GM23338 (cell line): ENCODE data around the gene MGRN1. TPM values are rescaled to one million over a fixed set of nuclear protein-coding genes. Genes with fewer than 3 reads are reported as not detected.

Source experiments
- ATAC-seq: fragments of 200-7000 bp; cut with Tn5 transposase; 3 replicates; pipeline ENCODE4 v1.9.1; 2020
- DNase-seq: peaks from one replicate; pipeline ENCODE4 v3.0.0-alpha.2; 2015; ENCODE audit warnings: low spot score
- H2AFZ ChIP-seq: fragments of 200-600 bp; sonication (generic); 2 replicates; pipeline ENCODE4 v1.8.0; 2016; ENCODE audit warnings: antibody characterized with exemption, mild to moderate bottlenecking, moderate library complexity
- H3F3A ChIP-seq: fragments of 200-600 bp; sonication (generic); replicated peaks from 2 replicates; pipeline ENCODE4 v1.8.0; 2017; ENCODE audit warnings: antibody characterized with exemption, mixed run types, low read depth
- H3K27ac ChIP-seq: fragments of 200-600 bp; sonication (generic); 2 replicates; pipeline ENCODE4 v1.6.1; 2016; ENCODE audit warnings: low read depth
- H3K27me3 ChIP-seq: fragments of 200-600 bp; sonication (generic); 2 replicates; pipeline ENCODE4 v1.8.0; 2016; ENCODE audit warnings: mild to moderate bottlenecking, mixed run types, moderate library complexity; ENCODE audit not compliant: insufficient read depth
- H3K36me3 ChIP-seq: fragments of 200-600 bp; sonication (generic); 2 replicates; pipeline ENCODE4 v1.8.0; 2016; ENCODE audit warnings: mild to moderate bottlenecking; ENCODE audit not compliant: insufficient read depth
- H3K4me1 ChIP-seq: fragments of 200-600 bp; sonication (generic); 2 replicates; pipeline ENCODE4 v1.8.0; 2016; ENCODE audit warnings: mild to moderate bottlenecking, moderate library complexity; ENCODE audit not compliant: insufficient read depth
- H3K4me2 ChIP-seq: fragments of 200-600 bp; sonication (generic); 2 replicates; pipeline ENCODE4 v1.7.1; 2017; ENCODE audit warnings: mixed run types
- H3K4me3 ChIP-seq: fragments of 200-600 bp; sonication (generic); 2 replicates; pipeline ENCODE4 v1.6.1; 2016; ENCODE audit warnings: mixed run types
- H3K79me2 ChIP-seq: fragments of 200-600 bp; sonication (generic); replicated peaks from 2 replicates; pipeline ENCODE4 v1.8.0; 2017; ENCODE audit warnings: mild to moderate bottlenecking; ENCODE audit not compliant: insufficient read depth
- H3K9me2 ChIP-seq: fragments of 200-600 bp; sonication (generic); 2 replicates; pipeline ENCODE4 v1.8.0; 2017; ENCODE audit not compliant: insufficient read depth
- H4K20me1 ChIP-seq: fragments of 200-600 bp; sonication (generic); replicated peaks from 2 replicates; pipeline ENCODE4 v1.8.0; 2017; ENCODE audit warnings: mild to moderate bottlenecking; ENCODE audit not compliant: insufficient read depth
- H3K27ac Mint-ChIP-seq: 2 replicates; pipeline ENCODE4 v1.8.0; 2020; ENCODE audit warnings: inconsistent platforms, mild to moderate bottlenecking, moderate library complexity, mixed read lengths
- H3K27me3 Mint-ChIP-seq: 3 replicates; pipeline ENCODE4 v1.8.0; 2022; ENCODE audit warnings: low read depth, mild to moderate bottlenecking, moderate library complexity, mixed read lengths, inconsistent platforms; ENCODE audit not compliant: insufficient read depth, poor library complexity
- H3K36me3 Mint-ChIP-seq: 3 replicates; pipeline ENCODE4 v1.8.0; 2021; ENCODE audit warnings: low read depth, mild to moderate bottlenecking, inconsistent platforms, moderate library complexity, mixed read lengths
- H3K4me1 Mint-ChIP-seq: 3 replicates; pipeline ENCODE4 v1.8.0; 2020; ENCODE audit warnings: mild to moderate bottlenecking, inconsistent platforms, mixed read lengths
- H3K4me3 Mint-ChIP-seq: 3 replicates; pipeline ENCODE4 v1.8.0; 2021; ENCODE audit warnings: moderate library complexity, mild to moderate bottlenecking, inconsistent platforms, mixed read lengths
- H3K9me3 Mint-ChIP-seq: 3 replicates; pipeline ENCODE4 v1.8.0; 2020; ENCODE audit warnings: moderate library complexity, mild to moderate bottlenecking, inconsistent platforms, mixed read lengths
- CREB1 ChIP-seq: fragments of 250-450 bp; sonication (Bioruptor Pico); IDR thresholded peaks from 2 replicates; pipeline ENCODE4 v1.5.0; 2020; ENCODE audit warnings: low read depth, mild to moderate bottlenecking, moderate library complexity
- CTCF ChIP-seq, 2 experiments: fragments of 200-600 bp in 1 of 2; sonication (generic) in 1 of 2; conservative IDR thresholded peaks; 2 replicates each; pipeline versions ENCODE4 v1.5.1 to v1.6.1; 2016 to 2017; ENCODE audit warnings: antibody characterized with exemption in 2 of 2, low read depth in 2 of 2, mild to moderate bottlenecking in 2 of 2, moderate library complexity in 1 of 2
- ETS1 ChIP-seq: IDR thresholded peaks from 2 replicates; pipeline ENCODE4 v1.6.1; 2016; ENCODE audit warnings: antibody characterized with exemption
- EZH2 ChIP-seq: fragments of 200-600 bp; sonication (generic); IDR thresholded peaks from one replicate; pipeline ENCODE4 v1.8.0; 2017; ENCODE audit warnings: antibody characterized with exemption, mild to moderate bottlenecking, low read depth; ENCODE audit not compliant: unreplicated experiment
- EZH2phosphoT487 ChIP-seq: fragments of 200-600 bp; sonication (generic); IDR thresholded peaks from one replicate; pipeline ENCODE4 v1.8.1; 2018; ENCODE audit warnings: antibody characterized with exemption; ENCODE audit not compliant: unreplicated experiment
- JUNB ChIP-seq: IDR thresholded peaks from one replicate; pipeline ENCODE4 v1.6.1; 2016; ENCODE audit warnings: antibody characterized with exemption; ENCODE audit not compliant: unreplicated experiment
- NANOG ChIP-seq: IDR thresholded peaks from 2 replicates; pipeline ENCODE4 v1.6.1; 2016; ENCODE audit warnings: antibody characterized with exemption, borderline replicate concordance
- POLR2AphosphoS5 ChIP-seq: IDR thresholded peaks from 2 replicates; pipeline ENCODE4 v1.6.1; 2016; ENCODE audit warnings: antibody characterized with exemption, low read depth
- REST ChIP-seq: IDR thresholded peaks from one replicate; pipeline ENCODE4 v1.6.1; 2018; ENCODE audit warnings: antibody characterized with exemption; ENCODE audit not compliant: unreplicated experiment
- STAT1 ChIP-seq: IDR thresholded peaks from one replicate; pipeline ENCODE4 v1.6.1; 2016; ENCODE audit warnings: antibody characterized with exemption; ENCODE audit not compliant: unreplicated experiment
- ZNF114 ChIP-seq: fragments of 250-450 bp; sonication (Bioruptor Pico); IDR thresholded peaks from 2 replicates; pipeline ENCODE4 v1.5.0; 2020; ENCODE audit warnings: mild to moderate bottlenecking, moderate library complexity
- ZNF331 ChIP-seq: fragments of 250-450 bp; sonication (Bioruptor Pico); IDR thresholded peaks from 2 replicates; pipeline ENCODE4 v1.5.0; 2020; ENCODE audit warnings: low read depth, mild to moderate bottlenecking, moderate library complexity
- ZNF462 ChIP-seq: fragments of 250-450 bp; sonication (Bioruptor Pico); IDR thresholded peaks from 2 replicates; pipeline ENCODE4 v1.5.0; 2020; ENCODE audit warnings: mild to moderate bottlenecking, moderate library complexity
- polyA plus RNA-seq: library from polyadenylated mRNA; unstranded; fragments of >200 nt; fragmentation: Nextera tagmentation; extraction: Ambion mirVana; gene quantifications from 2 replicates; pipeline ENCODE4 v1.2.1, GENCODE V29; 2016
- total RNA-seq: library from RNA; depleted of rRNA; stranded (reverse); fragments of >200 nt; shearing (Covaris generic); gene quantifications from 2 replicates; pipeline ENCODE4 v1.2.3, GENCODE V29; 2014

Gene MGRN1
- total and polyA plus RNA-seq, 2 experiments from 2014 or later, result 13.1 to 71.8 TPM

- peaks cover 5% of the 10 kb centered on the region for H3F3A ChIP-seq
- no peak overlapping the region for H2AFZ ChIP-seq
- Mint-ChIP-seq H3K4me1 (peaks cover 6% of the 10 kb centered on the region; the same call in 1 of the 3 replicates), H3K27me3 (peaks cover 9% of the 10 kb centered on the region), H3K36me3 (peaks cover 44% of the 10 kb centered on the region), H3K9me3 (no peaks in the 10 kb centered on the region; the same call in 2 of the 3 replicates), H3K4me3 (no peak overlapping the region), H3K27ac (no peak overlapping the region)
- no peaks in the 10 kb centered on the region for H3K79me2 ChIP-seq
- H3K27ac ChIP-seq, result no peak overlapping the region
- DNase-seq, result no peak
- H3K4me1 ChIP-seq, result no peaks in the 10 kb centered on the region; the same call in 1 of the 2 replicates
- no peaks in the 10 kb centered on the region for H3K9me2 ChIP-seq
- TF ChIP-seq REST, result no peak
- TF ChIP-seq CREB1 (CRISPR knock-in tag), result no peak
- no peak for TF ChIP-seq ZNF331 (CRISPR knock-in tag)
- no peak for TF ChIP-seq NANOG
- TF ChIP-seq ZNF114 (CRISPR knock-in tag), result no peak
- TF ChIP-seq STAT1, result no peak
- TF ChIP-seq CTCF (conservative IDR thresholded peaks at IDR 0.05; ENCODE audit: low read depth in 2 of 2), result no peak
- TF ChIP-seq ETS1, result no peak
- no peak for TF ChIP-seq POLR2AphosphoS5
- no peak for TF ChIP-seq EZH2
- TF ChIP-seq EZH2phosphoT487, result no peak
- no peak for TF ChIP-seq ZNF462 (CRISPR knock-in tag)
- no peak for TF ChIP-seq JUNB
- H3K4me2 ChIP-seq, result no peak overlapping the region
- H4K20me1 ChIP-seq, result no peaks in the 10 kb centered on the region; the same call in 1 of the 2 replicates
- H3K4me3 ChIP-seq, result no peak overlapping the region
- ATAC-seq, result no peak
- H3K27me3 ChIP-seq, result no peaks in the 10 kb centered on the region
- H3K36me3 ChIP-seq, result peaks cover 9% of the 10 kb centered on the region; the same call in 1 of the 2 replicates
These were observed 73.2 kb downstream of the MGRN1 start for GRCh38 chr16:4697848-4698291.
